Measurements from ENCODE around the gene ASIP.
"Not testable (repeated sequence)": the region's sequence is repeated elsewhere in the genome, so short reads cannot be mapped to it uniquely, and the experiment has no call there.

Gene ASIP

DNA sequence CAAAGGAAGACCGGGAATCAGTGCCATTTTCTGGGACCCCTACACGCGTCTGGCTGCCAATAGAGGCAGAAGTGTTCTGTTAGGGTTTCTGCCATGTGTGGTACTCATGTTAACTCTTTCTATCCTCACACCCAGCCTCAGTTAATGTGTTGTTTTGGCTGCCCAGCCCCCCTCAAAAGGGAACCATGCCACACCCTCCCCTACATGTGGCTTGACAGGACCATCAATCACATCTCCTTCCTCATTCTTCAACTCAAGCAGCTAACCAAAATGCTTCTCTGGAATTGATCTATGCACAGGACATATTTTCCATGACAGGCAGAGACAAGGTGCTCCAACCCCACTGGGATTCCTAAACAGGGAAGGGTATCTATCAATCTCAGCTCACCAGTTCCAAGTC lies 40.0 kb downstream of the ASIP start:
- Mint-ChIP-seq H3K27ac (no peak overlapping the region), H3K27me3 (ENCODE audit: low read depth) (peaks cover 6% of the 10 kb centered on the region), H3K9me3 (no peaks in the 10 kb centered on the region), H3K4me1 (no peaks in the 10 kb centered on the region), H3K4me3 (no peak overlapping the region), H3K36me3 (ENCODE audit: low read depth) (peaks cover 58% of the 10 kb centered on the region)
- TF ChIP-seq, protein P1, sequence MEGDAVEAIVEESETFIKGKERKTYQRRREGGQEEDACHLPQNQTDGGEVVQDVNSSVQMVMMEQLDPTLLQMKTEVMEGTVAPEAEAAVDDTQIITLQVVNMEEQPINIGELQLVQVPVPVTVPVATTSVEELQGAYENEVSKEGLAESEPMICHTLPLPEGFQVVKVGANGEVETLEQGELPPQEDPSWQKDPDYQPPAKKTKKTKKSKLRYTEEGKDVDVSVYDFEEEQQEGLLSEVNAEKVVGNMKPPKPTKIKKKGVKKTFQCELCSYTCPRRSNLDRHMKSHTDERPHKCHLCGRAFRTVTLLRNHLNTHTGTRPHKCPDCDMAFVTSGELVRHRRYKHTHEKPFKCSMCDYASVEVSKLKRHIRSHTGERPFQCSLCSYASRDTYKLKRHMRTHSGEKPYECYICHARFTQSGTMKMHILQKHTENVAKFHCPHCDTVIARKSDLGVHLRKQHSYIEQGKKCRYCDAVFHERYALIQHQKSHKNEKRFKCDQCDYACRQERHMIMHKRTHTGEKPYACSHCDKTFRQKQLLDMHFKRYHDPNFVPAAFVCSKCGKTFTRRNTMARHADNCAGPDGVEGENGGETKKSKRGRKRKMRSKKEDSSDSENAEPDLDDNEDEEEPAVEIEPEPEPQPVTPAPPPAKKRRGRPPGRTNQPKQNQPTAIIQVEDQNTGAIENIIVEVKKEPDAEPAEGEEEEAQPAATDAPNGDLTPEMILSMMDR (IDR thresholded peaks at IDR 0.05; ENCODE audit: unreplicated experiment in 3 of 3): no peak

DNA sequence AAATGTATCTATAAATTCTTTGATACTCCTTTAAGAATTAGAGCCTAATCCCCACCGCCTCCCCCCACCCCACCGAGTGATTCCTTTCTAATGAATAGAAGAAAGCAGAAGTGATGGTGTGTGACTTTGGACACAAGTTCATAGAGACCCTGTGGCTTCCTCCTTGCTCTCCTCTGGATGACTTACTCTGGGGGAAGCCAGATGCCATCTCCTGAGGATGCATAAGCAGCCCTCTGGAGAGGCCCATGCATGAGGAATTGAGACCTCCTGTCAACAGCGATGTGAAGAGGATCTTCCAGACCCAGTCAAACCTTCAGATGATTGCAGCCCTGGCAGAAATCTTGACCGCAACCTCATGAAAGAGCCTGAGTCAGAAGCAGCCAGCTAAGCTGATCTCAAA lies 40.8 kb downstream of the ASIP start:
- TF ChIP-seq, protein P1 (IDR thresholded peaks at IDR 0.05; ENCODE audit: unreplicated experiment in 3 of 3): no peak
- Mint-ChIP-seq H3K27me3 (ENCODE audit: low read depth) (peaks cover 6% of the 10 kb centered on the region), H3K9me3 (no peaks in the 10 kb centered on the region), H3K4me3 (no peak overlapping the region), H3K36me3 (ENCODE audit: low read depth) (peaks cover 64% of the 10 kb centered on the region), H3K4me1 (no peaks in the 10 kb centered on the region), H3K27ac (no peak overlapping the region)

DNA sequence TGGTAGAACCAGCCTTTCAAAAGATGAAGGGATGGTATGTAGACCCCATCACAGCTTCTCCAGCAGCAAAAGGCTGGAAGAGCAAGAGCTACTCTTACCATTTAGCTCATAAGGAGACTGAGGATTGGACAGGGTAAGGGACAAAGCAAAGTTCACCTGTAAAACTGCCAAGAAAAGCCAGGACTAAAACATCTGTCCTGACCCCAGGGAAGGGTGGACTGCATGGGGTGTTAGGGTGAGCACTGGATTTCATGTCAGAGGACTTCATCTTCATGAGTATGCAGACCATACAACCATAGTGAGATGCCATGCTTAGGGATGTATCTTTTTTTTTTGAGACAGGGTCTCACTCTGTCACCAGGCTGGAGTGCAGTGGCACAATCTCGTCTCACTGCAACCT lies 42.6 kb downstream of the ASIP start:
- no peaks in the 10 kb centered on the region for H3K9me3 Mint-ChIP-seq

DNA sequence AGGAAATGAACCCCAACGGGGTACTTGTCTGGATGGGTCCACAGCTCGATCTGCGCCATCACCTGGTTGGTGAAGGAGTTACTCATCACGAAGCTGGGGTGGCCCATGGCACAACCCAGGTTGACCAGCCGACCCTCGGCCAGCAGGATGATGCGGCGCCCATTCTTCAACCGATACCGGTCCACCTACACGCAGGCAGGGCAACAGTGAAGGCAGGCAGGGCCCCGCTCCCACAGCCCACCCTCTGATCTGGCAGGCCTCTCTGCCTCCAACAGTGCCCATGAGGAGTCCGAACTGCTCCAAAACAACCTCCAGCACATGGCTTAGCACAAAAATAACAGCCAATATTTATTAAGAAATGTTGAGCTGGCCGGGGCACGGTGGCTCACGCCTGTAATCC lies 44.2 kb downstream of the ASIP start:
- Mint-ChIP-seq H3K4me1 (no peaks in the 10 kb centered on the region), H3K9me3 (no peaks in the 10 kb centered on the region), H3K27ac (no peak overlapping the region), H3K27me3 (ENCODE audit: low read depth) (peaks cover 3% of the 10 kb centered on the region), H3K4me3 (no peak overlapping the region), H3K36me3 (ENCODE audit: low read depth) (peaks cover 60% of the 10 kb centered on the region)
- TF ChIP-seq, protein P1 (IDR thresholded peaks at IDR 0.05; ENCODE audit: unreplicated experiment in 3 of 3): no peak

More for the DNA sequence above, 42.6 kb downstream of the ASIP start:
- H3K27ac Mint-ChIP-seq: no peak overlapping the region
- TF ChIP-seq, protein P1 (IDR thresholded peaks at IDR 0.05; ENCODE audit: unreplicated experiment in 3 of 3): no peak
- no peak overlapping the region for H3K4me3 Mint-ChIP-seq
- no peaks in the 10 kb centered on the region for H3K4me1 Mint-ChIP-seq
- H3K36me3 Mint-ChIP-seq (ENCODE audit: low read depth): peaks cover 62% of the 10 kb centered on the region
- peaks cover 3% of the 10 kb centered on the region for H3K27me3 Mint-ChIP-seq (ENCODE audit: low read depth)

DNA sequence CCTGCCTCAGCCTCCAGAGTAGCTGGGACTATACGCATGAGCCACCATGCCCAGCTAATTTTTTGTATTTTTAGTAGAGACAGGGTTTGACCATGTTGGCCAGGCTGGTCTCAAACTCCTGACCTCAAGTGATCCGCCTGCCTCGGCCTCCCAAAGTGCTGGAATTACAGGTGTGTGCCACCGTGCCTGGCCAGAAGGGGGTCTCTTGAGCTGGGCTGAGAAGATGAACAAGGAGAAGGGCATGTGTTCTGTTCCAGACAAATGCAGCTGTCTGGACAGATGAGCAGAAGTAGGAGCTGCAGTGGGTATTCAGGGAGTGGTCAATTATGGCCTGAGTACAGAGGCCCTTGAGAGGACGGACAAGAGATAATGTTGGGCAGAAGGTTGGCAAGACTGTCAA lies 46.3 kb downstream of the ASIP start:
- H3K4me3 Mint-ChIP-seq; H3K4me1 Mint-ChIP-seq; H3K27ac Mint-ChIP-seq; H3K27me3 Mint-ChIP-seq (ENCODE audit: low read depth); H3K9me3 Mint-ChIP-seq: not testable (repeated sequence)
- peaks cover 67% of the 10 kb centered on the region for H3K36me3 Mint-ChIP-seq (ENCODE audit: low read depth)

DNA sequence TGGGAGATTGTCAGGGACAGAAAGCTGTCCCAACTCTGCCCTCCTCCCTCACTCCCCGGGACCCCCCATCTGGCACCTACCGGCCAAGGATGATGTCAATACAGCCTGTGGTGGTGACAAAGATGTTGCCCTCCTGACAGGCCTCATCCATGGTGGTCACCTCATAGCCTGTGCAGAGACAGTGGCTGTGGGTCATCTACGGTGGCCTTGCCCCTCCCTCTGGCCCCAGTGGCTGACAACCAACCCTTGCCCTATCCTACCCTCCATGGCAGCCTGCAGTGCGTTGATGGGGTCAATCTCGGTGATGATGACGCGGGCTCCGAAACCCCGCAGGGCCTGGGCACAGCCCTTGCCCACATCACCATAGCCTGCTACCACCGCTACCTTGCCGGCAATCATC lies 49.2 kb downstream of the ASIP start:
- H3K36me3 Mint-ChIP-seq (ENCODE audit: low read depth): peaks cover 78% of the 10 kb centered on the region
- H3K4me1 Mint-ChIP-seq: no peaks in the 10 kb centered on the region
- H3K27me3 Mint-ChIP-seq (ENCODE audit: low read depth): peaks cover 2% of the 10 kb centered on the region
- H3K27ac Mint-ChIP-seq: no peak overlapping the region
- no peak overlapping the region for H3K4me3 Mint-ChIP-seq
- no peaks in the 10 kb centered on the region for H3K9me3 Mint-ChIP-seq
- TF ChIP-seq, protein P1 (IDR thresholded peaks at IDR 0.05; ENCODE audit: unreplicated experiment in 3 of 3): no peak
